Measurements from ENCODE around the gene RMDN2.
"Not testable (repeated sequence)": the region's sequence is repeated elsewhere in the genome, so short reads cannot be mapped to it uniquely, and the experiment has no call there.

RMDN2 gene

DNA sequence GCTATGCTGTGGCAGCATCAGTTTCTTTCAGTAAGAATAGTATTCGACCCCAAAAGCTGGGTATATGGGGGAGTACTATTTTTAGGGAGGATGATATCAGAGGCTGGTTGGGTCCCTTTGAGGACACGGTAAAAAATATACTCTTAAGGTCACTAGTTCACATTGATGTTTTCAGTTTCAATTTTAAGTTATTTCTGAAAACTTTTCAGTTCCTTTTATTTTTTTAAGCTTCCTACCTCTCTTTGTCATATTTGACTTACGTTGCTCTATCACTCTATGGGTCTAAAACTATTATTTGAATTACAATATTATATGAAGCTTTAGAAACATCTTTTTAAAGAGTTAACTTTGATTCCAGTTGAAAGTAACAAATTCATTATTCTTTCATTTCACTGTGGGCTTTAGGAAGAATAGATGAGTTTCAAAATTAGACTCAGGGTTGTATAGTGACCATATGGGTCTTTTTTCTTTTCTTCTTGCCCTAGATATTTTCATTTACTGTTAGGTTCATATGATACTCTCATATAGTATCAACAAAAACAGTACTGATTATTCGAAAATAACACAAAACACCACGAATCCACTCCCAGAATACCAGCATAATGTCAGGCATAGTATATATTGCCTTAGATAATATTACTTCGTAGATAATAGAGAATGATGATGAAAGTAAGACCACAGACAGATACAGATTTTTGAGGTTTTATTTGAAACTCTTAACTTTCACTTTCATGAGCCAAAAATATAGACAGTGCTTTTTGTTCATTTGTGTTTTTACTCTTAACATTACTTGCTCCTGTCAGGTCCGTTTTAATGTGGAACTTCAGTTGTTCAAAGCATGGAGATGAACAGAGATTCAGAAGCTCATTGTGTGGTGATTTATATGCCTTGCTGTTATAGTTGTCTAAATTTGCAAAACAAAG lies 9.8 kb downstream of the RMDN2 start:
- DNase-seq, result no peak

GRCh38 chr2:37937568-37937967 lies 12.5 kb downstream of the RMDN2 start:
- DNase-seq, result not testable (repeated sequence)

DNA sequence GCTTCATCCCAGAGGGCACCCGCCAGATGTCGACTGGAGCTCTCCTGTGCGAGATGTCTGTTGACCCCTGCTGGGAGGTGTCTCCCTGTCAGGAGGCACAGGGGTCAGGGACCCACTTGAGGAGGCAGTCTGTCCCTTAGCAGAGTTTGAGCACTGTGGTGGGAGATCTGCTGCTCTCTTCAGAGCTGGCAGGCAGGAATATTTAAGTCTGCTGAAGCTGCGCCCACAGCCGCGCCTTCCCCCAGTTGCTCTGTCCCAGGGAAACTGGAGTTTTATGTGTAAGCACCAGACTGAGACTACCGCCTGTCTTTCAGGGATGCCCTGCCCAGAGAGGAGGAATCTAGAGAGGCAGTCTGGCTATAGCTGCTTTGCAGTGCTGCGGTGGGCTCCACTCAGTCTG lies 16.2 kb downstream of the RMDN2 start:
- not testable (repeated sequence) for DNase-seq

DNA sequence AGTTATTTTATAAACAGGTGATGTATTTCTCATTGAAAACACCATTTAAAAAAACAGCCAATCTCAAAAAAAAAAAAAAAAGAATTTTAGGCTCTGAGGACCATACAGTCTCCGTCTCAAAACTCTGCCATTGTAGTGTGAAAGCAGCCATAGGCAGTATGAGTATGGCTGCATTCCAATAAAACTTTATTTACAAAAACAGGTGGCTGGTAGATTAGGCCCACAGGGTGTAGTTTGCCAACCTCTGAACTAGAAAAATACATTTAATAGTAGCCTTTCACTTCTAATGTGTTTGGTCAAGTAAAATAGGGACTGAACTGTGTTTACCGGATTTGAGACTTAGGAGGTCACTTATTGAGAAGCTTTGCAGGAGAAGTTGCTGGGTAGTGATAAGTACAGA lies 19.2 kb downstream of the RMDN2 start:
- DNase-seq, result no peak

DNA sequence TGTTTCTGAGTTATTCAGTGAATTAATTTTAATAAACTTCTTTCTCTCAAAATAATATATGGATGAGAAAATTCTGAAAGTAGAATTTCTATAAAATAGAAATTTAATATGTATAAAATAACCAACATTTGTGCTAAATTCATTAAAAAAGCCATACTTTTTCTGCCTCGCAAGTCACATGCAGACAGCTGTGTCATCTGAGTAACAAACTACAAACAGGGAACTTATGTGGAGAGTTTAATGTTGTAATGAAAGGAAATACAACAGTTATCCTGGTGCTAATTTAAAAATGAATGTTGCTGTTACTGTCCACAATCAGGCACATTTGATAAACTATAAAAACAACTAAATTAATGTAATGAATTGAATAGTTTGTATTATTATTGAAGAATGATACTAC lies 22.2 kb downstream of the RMDN2 start:
- DNase-seq, result no peak

GRCh38 chr2:37962018-37962739 lies 37.1 kb downstream of the RMDN2 start:
- not testable (repeated sequence) for DNase-seq

- DNase-seq, result not testable (repeated sequence)
These were observed 37.6 kb downstream of the RMDN2 start for GRCh38 chr2:37962740-37963121.

DNA sequence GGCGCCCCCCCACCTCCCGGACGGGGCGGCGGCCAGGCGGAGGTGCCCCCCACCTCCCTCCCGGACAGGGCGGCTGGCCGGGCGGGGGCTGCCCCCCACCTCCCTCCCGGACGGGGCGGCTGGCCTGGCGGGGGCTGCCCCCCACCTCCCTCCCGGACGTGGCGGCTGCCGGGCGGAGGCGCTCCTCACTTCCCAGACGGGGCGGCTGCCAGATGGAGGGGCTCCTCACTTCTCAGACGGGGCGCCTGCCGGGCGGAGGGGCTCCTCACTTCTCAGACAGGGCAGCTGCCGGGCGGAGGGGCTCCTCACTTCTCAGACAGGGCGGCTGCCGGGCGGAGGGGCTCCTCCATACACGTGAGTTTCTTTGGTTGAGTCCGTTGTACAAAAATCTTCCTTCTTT lies 38.8 kb downstream of the RMDN2 start:
- not testable (repeated sequence) for DNase-seq

GRCh38 chr2:37966326-37966725 lies 41.2 kb downstream of the RMDN2 start:
- DNase-seq, result no peak

DNA sequence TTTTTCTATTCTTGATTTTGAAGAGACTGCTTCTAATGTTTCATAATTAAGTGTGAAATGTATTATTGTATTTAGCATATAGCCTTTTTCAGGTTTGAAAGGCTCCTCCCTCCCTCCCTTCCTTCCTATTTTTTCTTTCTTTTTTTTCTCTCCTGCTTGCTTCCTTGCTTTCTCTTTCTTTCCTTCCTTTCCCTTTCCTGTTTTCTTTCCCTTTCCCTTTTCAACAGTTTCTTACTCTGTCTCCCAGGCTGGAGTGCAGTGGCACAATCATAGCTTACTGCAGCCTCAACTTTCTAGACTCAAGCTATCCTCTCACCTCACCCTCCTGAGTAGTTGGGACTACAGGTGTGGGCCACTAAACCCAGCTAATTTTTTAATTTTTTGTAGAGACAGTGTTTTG lies 44.6 kb downstream of the RMDN2 start:
- no peak for DNase-seq

DNA sequence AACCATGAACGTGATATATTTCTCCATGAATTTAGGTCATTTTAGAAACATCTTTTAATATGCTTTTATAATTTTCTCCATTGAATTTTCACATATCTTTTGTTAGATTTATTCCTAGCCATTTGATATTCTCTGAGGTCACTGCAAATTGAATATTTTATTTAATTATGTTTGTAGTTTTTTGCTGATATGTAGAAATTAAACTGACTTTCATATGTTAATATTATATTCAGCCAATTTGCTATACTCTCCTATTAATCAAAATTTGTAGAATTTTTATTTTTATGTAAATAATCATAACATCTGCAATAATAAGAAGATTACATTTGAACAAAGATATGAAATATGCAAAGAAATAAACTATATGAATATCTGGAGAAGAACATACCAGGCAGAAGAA lies 46.9 kb downstream of the RMDN2 start:
- no peak for DNase-seq

- DNase-seq, result no peak
These were observed 48.7 kb downstream of the RMDN2 start for GRCh38 chr2:37973615-37974353.

GRCh38 chr2:37975808-37976207 lies 50.7 kb downstream of the RMDN2 start:
- no peak for DNase-seq

DNA sequence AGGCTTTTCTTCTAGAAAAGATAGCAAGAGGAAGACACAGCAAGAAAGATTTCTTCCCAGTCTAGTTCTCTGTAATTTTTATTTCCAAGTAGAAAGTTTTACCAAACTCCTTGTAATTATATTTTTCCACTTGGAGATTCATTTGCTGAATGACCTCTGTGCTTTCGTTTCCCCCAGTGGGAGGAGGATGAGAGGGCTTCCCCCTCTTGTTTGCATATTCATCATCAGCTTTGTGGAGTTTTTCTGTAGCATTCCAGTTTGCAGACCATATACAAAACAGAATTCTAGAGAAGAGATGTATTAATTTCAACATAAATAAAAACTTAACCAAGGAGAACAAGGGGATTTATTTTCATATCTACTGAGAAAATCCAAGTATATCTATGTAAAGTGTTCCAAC lies 51.3 kb downstream of the RMDN2 start:
- DNase-seq, result no peak

DNA sequence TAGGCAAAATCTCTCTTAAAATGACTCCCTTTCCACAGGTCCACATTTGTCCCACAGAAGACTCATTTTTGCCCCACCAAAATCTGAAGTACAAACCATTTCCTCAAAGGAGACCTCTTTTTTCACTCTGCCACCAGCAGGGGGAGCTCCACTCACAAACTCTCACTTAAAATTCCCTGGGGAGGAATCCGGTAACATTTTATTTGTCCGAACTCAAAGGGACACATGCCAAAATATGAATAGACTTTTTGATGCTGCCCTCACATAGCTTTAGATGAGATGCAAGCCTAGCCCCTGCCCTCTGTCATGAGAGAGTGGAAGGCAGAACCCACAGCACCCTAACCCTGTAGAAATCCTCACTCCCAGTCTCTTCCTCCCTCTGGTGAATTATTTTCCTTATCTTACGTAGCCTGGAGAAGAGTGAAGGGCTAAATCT lies 57.1 kb downstream of the RMDN2 start:
- peak; percentile 53 for DNase-seq

- no peak for DNase-seq
These were observed 57.8 kb downstream of the RMDN2 start for GRCh38 chr2:37982847-37983246.

- DNase-seq, result no peak
These were observed 58.6 kb downstream of the RMDN2 start for GRCh38 chr2:37983719-37984118.

DNA sequence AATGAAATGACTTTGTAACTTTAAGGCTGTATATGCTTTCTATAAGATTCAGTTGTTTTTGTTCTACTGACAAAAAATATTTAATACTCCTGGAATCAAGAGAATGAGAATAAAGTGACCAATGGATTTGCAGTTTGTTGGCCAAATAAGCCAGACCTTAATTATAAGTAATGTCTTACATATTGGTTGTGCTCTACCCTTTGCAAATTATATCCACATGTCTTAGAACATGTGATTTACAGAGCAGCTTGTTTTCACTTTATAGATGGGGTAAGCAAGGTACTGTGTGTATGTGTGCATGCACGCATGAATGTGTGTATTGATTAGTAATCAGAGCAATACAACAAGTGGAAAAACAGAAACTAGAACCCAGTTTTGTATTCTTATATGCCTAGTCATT lies 59.1 kb downstream of the RMDN2 start:
- no peak for DNase-seq

DNA sequence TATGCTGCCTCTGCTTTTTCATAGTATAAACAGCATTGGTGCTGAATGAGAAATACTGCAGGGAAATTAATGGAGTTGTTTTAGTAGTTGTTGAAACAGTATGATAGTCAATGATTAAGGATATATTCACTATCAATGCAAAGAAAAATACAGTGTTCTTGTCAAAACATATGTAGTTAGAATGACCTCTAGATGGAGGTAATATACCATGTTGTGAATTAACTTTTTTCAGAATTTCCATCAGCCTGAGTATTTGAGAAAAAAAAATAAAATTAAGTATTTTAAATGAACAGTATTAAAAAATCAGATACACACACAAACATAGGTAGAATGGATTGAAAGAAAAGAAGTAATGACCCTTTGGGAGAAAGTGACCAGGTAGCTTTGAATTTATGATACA lies 59.5 kb downstream of the RMDN2 start:
- DNase-seq, result no peak

DNA sequence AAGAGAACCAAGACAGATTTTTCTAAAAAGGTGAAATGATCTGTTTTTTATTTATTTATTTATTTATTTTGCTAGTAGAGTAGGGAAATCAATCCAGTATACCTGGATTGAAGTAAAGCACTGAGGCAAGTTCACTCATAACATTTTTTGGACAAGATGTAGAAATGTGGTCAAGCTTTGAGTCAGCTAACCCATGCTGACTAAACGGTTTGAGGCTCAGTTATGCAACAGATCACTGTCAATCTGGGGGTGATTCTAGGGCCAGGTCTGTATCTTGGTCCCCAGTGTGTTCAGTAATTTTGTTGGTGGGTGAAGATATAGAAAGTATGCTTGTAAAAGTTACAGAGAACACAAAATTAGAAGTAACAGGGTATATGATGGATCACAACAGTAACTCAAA lies 60.2 kb downstream of the RMDN2 start:
- DNase-seq, result no peak

DNA sequence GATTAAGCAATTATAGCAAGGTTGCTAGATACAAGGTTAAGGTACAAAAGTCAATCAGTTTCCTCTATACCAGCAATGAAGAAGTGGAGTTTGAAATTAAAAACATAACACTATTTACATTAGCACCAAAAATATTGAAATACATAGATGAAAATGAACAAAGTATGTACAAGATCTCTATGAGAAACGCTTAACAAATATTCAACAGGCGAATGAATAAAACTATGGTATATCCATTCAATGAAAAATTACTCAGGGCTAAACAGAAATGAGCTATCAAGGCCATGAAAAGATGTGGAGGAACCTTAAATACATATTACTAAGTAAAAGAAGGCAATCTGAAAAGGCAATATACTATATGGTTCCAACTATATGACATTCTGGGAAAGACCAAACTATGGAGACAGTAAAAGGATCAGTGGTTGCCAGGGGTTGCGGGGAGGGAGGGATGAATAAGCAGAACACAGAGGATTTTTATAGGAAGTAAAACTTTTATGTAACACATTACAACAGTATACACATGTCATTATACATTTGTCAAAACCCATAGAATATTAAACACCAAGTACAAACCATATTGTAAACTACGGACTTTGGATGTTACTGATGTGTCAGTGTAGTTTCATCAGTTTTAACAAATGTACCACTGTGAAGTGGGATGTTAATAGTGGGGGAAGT lies 62.1 kb downstream of the RMDN2 start:
- DNase-seq, result no peak

- DNase-seq, result no peak
These were observed 67.5 kb downstream of the RMDN2 start for GRCh38 chr2:37992601-37993000.

GRCh38 chr2:37993143-37993542 lies 68.1 kb downstream of the RMDN2 start:
- DNase-seq, result no peak
